Purkinje cell (primary cell): ENCODE results near the gene HTR2A. TPM values are rescaled to one million over a fixed set of nuclear protein-coding genes. Genes with fewer than 3 reads are reported as not detected.

Experiments
- polyA plus RNA-seq: library from polyadenylated mRNA; unstranded; fragments of >200 nt; fragmentation: Nextera tagmentation; gene quantifications from 2 replicates; pipeline ENCODE4 v1.2.1, GENCODE V29; 2014

Gene HTR2A
- 11.6 TPM in 1 of 2 replicates, not detected in the other for polyA plus RNA-seq

DNA sequence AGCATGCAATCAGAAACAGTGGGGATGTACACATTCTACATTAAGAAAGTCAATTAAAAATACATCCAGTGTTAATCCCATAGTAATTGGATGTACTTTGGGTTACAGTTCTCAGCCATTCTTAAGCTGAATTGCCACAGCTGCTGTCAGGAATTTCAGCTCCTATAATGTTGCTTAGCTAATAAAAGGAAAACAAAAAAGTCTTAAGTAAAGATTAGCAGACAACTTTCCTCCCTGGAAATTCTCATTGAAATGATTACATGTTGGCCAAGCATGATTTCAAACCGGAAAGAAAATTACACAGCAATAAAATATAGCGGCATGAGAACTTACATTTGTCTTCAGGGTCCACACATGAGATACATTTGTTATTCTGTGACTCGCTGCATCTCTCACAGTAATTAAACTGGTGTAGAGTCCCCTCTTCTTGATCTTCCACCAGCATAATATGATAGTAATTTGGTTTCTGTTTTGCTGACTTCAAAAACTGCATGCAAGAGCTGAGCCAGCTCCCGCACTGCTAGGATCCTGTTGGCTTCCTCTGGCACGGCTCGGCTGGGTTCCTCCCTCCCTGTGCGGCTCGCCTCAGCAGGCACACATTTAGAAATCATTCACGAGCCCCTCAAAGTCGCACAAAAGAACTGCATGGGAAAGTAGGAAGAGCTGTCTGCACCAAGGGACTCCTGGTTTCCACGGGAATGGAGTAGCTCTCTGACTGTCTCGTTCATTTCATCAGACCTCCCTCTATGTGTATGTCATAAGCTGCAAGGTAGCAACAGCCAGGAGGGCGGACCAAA lies at the start of gene HTR2A:
TSS of gene HTR2A (minus strand) at position 713 of the 797 bp plus-strand sequence. CDS start 1,147 bp downstream, outside the sequence.

DNA sequence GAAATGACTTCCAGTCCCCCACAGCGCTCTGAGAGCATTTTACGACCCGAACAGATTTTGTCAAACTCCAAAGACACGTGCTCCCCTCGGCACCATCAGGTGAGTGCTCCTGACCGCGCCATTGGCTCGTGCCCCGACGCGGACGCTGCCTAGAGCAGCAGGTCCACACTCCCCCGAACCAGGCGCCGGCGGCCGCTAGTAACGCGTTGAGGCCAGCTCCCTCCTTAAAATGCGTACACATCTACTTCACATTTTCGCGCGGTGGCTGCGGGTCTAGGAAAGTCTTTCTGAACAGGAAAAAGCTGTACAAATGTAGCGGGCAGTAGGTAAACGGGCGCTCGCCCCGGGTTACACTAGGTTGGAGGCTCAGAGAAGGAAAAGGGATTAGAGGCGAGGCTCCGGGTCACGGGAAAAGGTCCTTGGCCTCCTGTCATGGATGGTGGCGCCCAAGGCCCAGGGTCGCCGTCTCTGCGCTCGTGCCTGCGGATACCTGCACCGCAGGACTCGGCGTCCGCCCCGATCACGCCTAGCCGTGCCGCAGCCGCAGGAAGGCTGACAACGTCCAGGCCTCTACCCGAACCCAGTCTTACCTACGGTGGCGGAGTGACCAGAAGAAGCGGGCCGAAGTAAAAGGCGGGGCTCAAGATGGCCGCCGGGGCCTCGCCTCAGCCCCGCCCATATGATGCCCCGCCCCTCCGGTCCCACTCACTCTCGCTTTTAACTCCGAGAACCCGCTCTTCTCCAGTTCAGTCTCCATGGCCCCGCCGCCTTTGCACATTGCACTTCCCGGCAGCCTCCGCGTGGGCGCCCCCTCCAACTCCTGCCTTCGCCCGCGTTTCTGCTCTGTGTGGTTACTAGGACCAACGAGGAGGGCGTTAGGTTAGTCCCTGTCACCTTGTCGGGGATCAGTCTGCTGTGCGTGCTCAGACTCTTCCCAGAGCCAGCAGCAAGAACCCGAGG lies 100.1 kb downstream of the HTR2A start, which contains the start of gene ESD:
TSS of gene ESD (minus strand) at position 647 of the 960 bp plus-strand sequence. CDS start 5,748 bp downstream, outside the sequence.

Other genes with a start within 250 kb of the HTR2A start
- 255 and 271 TPM in 2 replicates for gene ESD, start 99.9 kb downstream of the HTR2A start, polyA plus RNA-seq